HL-60/S4 treated with retinoic acid at 250 ng/mL for 4 days and 3 days (cell line): ENCODE data around the gene SIGLECL1.

Experiments used
- in situ Hi-C: fragments of 300-500 bp; cut with MboI; formaldehyde crosslinking; loops from 2 replicates; pipeline ENCODE4 v1.7.0; 2022; ENCODE audit warnings: low sequenced_read_pairs

Gene SIGLECL1

DNA sequence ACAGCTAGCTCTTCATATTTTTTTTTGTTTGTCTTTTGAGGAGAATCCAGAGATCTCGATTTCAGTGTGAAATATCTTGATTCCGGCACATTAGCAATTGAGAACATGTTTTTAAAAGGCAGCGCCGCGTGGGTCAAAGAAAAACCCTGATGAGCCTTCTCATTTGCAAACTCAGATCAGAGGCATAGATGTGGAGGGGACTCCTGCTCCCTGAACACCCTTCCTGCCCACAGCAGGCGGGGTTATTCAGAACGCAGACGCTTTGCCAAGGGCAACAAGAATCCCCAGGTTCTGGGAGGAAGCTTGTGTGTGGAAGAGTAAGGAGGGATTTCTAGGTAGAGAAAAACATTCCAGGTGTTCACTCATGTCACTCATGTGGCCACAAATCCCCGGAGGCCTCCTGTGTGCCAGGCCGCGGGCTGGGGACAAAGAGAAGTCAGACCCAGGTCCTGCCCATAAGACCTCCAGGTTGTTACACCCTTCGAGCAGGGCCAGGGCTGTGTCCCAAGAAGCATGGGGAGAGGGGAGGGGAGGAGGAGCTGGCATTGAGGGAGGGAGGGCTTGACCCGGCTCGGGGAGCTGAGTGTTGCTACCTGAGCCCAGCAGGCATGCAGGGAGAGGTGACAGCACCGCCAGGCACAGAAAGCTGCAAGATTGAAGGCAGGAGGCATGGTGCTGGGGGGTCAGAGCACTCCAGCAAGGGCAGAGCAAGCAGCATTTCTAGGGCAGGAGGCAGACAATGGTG is 44.7 kb downstream of the SIGLECL1 start:
- in situ Hi-C loops: no loop called here

DNA sequence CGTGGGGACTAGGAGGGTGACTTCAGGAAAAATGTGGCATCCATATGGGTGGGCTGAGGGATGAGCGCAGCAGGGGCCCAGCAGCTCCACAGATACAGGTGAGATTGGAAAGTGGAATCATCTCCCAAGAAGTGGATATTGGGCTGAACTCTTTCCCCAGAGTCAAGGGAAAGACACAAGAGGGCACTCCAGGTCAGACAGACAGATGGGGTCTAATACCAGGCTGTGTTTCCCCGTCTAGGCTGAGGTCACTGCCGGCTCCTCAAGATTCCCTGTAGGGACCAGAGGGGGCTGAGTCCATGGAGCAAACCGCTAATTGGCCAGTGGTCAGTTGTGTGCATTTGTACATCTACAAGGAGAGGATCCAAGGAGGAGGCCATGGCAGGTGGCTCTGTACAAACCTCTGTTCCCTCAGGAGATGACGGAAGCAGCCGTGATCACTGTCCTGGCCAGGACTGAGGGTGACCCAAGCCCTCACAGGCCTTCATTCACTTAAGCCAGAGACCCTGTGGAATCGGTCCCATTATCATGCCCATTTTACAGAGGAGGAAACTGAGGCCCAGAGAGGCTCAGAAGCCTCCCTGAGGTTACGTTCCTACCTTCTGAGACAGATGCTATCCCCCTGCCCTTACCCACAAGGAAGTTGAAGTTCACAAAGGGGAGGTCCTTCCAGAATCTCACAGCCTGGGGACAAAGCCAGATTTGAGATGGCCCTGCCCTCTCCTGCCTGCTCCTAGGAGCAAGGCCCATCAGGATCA is 45.6 kb downstream of the SIGLECL1 start:
- in situ Hi-C loops: no loop called here

DNA sequence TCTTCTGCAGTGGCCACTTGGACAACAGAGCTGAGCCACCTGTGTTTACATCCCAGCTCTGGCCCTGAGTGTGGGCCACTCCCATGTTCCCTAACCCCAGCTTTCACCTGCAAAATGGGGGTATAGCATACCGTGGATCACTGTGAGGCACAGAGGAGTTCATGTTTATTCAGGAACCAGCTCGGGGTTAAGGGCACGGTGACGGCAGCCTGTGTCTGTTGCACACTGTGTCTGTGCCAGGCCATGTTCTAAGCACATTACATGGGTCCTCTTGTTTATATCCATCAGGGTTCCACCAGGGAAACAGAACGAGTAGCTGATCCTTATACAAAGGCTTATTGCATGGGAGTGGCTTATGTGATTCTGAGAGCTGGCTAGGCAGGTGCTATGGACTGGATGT is 46.5 kb downstream of the SIGLECL1 start:
- in situ Hi-C loops: no loop called here

DNA sequence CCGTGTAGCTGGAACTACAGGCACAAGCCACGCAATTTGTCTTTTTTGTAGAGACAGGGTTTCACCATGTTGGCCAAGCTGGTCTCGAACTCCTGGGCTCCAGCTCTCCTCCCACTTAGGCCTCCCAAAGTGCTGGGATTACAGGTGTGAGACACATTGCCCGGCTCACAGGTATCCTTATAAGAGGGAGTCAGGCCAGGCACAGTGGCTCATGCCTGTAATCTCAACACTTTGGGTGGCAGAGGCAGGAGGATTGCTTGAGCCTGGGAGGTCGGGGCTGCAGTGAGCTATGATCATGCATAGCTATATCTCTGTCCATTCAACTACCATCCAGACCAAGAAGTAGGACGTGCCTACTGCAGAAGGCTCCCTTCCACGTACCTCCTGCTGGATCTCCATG is 50.4 kb downstream of the SIGLECL1 start:
- in situ Hi-C loops: no loop called here

DNA sequence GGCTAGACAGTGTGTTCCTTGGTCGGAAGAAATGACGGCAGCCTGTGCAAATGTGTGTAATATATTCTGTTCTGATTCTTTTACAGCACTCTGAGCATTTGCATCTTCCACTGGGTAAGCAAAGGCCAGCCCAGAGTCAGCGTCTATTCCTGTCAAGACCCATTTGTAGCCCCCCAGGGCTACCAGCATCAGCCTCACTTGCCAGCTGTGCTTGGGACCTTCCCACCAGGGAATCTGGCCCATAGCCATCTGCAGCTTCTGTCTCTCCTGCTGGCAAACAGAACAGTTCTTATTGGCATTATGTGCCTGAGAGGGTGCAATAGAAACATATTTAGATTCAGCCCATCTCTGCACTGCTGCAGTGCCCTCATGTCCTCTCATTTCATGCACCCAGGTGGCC is 54.6 kb downstream of the SIGLECL1 start:
- in situ Hi-C loops: no loop called here

DNA sequence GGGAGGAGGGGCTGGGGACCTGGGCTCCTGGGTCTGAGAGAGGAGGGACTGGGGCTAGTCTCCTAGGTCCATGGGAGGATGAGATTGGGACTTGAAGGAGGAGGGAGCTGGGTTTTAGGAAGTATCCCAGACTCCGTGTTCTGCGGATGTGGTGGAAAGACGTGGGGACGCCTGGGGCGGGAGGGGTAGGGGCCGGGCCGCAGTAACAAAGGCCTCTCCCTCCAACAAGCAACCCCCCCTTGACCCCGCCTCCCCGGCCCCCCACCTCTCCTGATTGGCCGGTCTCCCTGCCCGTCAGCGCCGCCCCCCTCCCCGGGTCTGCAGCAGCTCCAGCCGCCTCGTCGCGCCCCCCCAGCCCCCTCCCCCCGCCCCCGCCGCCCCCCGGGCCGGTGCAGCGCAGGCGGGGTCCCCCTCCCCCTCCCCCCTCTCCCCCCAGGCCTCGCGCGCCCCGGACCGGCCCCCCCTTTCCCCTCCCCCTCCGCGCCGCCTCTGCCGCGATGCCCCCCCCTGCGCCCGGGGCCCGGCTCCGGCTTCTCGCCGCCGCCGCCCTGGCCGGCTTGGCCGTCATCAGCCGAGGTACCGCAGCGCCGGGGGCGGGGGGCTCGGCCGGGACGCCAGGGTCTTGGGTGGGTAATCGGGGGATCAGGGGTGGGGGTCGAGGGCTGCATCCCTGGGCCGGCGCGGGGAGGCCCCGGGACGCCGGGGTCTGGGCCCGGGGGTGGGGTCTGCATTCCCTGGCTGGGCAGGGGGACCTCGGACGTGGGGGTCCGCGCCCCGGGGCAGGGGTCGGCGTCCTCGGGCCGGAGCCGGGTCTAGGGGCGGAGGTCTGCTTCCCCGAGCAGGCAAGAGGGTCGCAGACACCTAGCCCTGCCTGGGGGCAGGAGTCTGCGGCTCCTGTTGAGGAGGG is 60.7 kb downstream of the SIGLECL1 start, which contains the start of gene IGLON5:
Gene IGLON5 (plus strand): TSS at position 294 of the 907 bp plus-strand sequence. CDS start 204 bp downstream, at position 498.
- in situ Hi-C loops: no loop called here

DNA sequence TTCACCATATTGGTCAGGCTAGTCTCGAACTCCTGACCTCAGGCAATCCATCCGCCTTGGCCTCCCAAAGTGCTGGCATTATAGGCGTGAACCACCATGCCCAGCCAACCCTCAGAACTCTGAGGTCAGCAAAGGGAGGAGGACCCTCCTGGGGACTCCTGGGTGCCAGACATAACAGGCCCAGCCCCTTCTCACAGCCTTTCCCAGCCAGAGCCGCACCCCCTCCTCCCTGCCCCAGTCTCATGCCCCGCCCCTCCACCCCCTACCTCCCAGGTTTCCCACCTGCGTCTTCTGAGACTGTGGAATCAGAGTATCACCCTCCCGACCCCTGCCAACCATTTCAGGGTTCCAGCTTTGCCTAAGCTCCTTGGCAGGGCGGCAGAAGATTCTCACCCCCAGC is 65.8 kb downstream of the SIGLECL1 start:
- in situ Hi-C loops: no loop called here

DNA sequence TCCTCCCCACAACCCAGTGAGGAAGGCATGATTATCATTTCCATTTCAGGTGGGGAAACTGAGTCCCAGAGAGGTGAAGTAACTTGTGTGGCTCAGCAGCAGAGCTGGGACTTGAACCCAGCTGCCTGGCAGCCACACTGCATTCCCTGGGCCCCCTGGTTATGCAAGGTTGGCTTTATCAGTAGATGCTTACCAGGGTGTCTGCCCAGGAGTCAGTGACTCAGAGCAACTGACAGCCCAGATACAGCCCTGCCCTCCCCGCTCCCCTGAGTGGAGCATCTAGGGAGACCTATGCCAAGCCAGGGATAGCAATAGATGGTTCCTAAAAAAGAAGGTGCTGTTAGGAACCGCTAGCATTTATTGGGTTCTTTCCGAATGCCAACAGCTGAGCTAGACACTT is 66.5 kb downstream of the SIGLECL1 start:
- in situ Hi-C loops: no loop called here

DNA sequence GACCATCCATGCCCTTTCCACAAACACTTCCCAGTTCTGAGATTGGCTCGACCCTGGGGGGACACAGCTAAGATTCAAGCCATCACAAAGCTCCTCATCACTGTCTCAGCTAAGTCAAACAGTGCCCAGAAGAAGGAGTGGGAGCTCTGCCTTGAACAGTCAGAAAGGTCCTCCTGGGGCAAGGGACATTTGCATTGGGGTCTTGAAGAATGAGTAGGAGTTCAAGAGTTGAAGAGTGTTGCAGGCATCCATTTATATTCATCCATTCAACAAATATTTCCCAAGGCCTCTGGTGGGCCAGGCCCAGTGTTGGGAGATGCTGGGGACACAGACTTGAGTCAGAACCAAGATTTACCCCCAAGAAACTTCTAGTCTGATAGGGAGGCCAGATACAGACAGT is 67.1 kb downstream of the SIGLECL1 start:
- in situ Hi-C loops: no loop called here
